Head of caudate nucleus (tissue), 42 donors: ENCODE results near the gene BRD9.
"Not testable (repeated sequence)": the region's sequence is repeated elsewhere in the genome, so short reads cannot be mapped to it uniquely, and the experiment has no call there.

Experiments used
- DNase-seq, 42 donors: peaks; one replicate each; pipeline versions ENCODE4 v3.0.0 to v3.0.0-alpha.2; 2020 to 2021; ENCODE audit warnings: mixed read lengths in 7 of 42
- intact Hi-C: fragments of 100-400 bp; cut with DNase I; formaldehyde crosslinking; loops from one replicate; pipeline ENCODE4 v1.15.0; 2022

BRD9 gene

DNA sequence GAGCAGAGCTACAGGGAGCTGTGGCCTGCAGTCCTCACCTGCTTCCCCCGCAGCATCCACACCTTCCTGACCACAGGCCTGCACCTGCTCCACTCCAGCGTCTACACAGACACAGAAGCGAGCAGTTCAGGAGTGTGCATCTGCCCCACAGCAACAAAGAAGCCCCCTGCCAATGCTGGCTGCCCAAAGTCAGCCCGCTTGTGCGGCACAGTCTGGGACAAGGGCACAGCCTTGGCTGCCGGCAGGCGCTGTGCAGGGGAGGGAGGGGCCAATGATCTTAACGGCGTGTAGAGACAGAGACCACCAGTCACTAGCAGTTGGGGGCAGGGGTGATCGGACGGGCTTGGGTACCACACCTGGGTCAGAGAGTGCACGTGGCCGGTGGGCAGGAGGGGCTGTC is 6.6 kb downstream of the BRD9 start:
- intact Hi-C loops: no loop called here
- peak in 1 of 42 donors; percentile 5 for DNase-seq

- intact Hi-C loops: no loop called here
- peak in 35 of 42 donors; percentile 25 to 84 (median 57) for DNase-seq
Observed at GRCh38 chr5:885529-885928, 7.1 kb downstream of the BRD9 start.

DNA sequence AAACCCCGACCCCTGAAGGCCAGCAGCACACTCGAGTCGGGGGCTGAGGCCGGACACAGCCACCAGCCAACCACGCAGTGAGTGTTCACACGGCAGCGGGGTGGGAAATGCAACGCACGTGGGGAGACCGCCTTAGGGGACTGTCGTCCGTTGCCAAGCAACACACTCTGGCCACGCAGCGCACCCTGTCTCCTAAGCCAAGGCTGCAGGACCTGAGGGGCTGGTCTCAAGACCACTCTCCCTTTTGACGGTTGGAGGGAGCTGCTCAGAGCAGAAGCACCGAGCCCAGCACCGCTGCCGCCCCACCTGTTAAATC is 7.5 kb downstream of the BRD9 start:
- peak in 1 of 42 donors; percentile 10 for DNase-seq
- intact Hi-C loops: no loop called here

GRCh38 chr5:884345-885126 is 8.1 kb downstream of the BRD9 start:
- peak in 1 of 42 donors; percentile 13 for DNase-seq
- intact Hi-C loops: no loop called here

- peak in 33 of 42 donors; percentile 7 to 79 (median 44) for DNase-seq
- intact Hi-C loops: no loop called here
Observed at GRCh38 chr5:883475-884181, 9.0 kb downstream of the BRD9 start.

GRCh38 chr5:882253-883183 is 10.1 kb downstream of the BRD9 start:
- intact Hi-C loops: no loop called here

DNA sequence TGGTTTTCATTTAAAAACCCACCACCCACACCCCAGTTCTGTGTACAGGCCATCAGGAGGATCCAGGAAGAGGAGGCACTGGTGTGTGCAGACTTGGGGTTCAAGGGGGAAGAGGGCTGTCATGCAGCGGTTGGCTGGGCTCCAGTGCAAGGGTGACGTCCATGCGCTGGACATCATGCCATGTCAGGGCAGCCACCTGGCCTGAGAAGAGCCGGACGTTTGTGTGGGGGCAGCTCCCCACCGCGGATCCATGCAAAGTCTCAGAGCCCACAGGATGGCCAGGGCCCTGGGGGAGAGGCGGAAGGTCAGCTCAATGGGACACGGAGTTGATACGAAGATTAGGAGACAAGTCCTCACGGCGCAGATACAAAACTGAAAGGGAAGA is 11.1 kb downstream of the BRD9 start:
- intact Hi-C loops: no loop called here
- peak in 2 of 42 donors; percentile 1 to 13 for DNase-seq

More at GRCh38 chr5:882253-883183, 10.1 kb downstream of the BRD9 start:
- DNase-seq: peak in 2 of 42 donors; percentile 3 to 8

GRCh38 chr5:880816-881550 is 11.6 kb downstream of the BRD9 start:
- intact Hi-C loops: no loop called here
- DNase-seq: no peak

DNA sequence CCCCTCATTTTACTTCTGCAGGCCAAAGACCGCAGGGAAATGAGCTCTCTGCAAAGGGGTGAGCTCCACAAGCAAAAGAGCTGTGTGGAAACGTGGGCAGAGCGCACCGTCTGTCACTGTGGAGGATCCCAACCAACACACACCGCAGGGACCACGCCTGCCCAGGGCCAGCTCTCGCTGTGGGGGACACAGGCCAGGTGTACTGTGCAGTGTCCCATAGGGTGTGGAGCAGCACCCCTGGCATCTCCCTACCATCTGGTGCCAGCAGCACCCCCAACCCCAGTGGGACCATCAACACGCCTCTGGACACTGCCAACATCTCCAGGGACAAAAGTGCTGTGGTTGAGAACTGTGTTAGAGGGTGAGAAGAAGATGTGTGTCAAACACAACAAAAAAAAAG is 13.9 kb downstream of the BRD9 start:
- intact Hi-C loops, DNase-seq: not testable (repeated sequence)

GRCh38 chr5:878125-878524 is 14.5 kb downstream of the BRD9 start:
- no peak for DNase-seq
- intact Hi-C loops: no loop called here

- DNase-seq: no peak
Observed at GRCh38 chr5:876398-877365, 15.9 kb downstream of the BRD9 start.

DNA sequence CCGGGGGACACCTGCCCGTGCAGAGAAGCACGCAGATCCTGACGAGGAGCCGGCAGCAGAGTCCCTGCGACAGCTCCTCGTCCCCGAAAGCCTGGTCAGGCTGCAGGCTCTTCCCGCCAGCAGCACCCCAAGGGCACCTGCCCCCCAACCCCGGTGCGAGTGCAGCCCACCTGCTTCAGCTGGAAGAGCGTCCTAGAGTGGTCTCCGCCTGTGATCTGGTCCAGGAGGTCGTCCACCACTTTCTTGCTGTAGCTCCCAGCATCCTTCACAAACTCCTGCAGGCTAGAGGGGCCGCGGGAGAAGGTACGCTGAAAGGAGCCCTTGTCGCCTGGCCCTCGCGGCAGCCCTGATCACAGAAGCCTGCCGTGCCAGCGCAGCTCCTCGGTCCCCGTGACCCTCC is 16.7 kb downstream of the BRD9 start:
- intact Hi-C loops: no loop called here
- no peak for DNase-seq

More at GRCh38 chr5:876398-877365, 15.9 kb downstream of the BRD9 start:
- intact Hi-C loops: no loop called here

DNA sequence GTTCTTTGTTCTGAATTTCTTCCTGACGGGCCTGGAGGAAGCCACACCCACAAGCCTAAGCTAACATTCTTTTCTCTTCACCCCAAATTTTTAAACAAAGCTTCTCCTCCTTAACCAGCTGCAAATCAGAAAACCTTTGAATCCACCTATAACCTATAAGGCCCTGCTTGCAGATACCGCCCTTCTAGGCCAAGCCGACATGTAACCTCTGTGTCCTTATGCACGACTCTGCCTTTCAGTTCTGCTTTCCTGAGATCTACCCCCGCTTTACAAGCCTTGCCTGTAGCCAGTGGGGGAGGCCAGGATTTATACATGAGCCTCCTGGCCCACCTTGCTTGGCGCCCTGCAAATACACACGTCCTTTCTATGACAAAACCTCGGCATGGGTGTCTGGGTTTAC is 19.3 kb downstream of the BRD9 start:
- no peak for DNase-seq
- intact Hi-C loops: no loop called here

GRCh38 chr5:872301-872700 is 20.3 kb downstream of the BRD9 start:
- intact Hi-C loops: no loop called here
- no peak for DNase-seq

- intact Hi-C loops: no loop called here
Observed at GRCh38 chr5:871596-872298, 20.9 kb downstream of the BRD9 start.

GRCh38 chr5:870956-871355 is 21.6 kb downstream of the BRD9 start:
- DNase-seq: no peak
- intact Hi-C loops: no loop called here

More at GRCh38 chr5:871596-872298, 20.9 kb downstream of the BRD9 start:
- DNase-seq: no peak
